SU-DHL-6 (cell line): Measurements from ENCODE around the gene SAP30.

Experiments
- CTCF ChIP-seq: fragments of 200-600 bp; sonication (generic); IDR thresholded peaks from one replicate; pipeline ENCODE4 v1.5.1; 2017; ENCODE audit warnings: antibody characterized with exemption, mild to moderate bottlenecking, low read length, moderate library complexity; ENCODE audit not compliant: insufficient read depth, poor library complexity, severe bottlenecking
- EZH2phosphoT487 ChIP-seq: fragments of 200-600 bp; sonication (generic), shearing (Covaris generic); conservative IDR thresholded peaks from 2 replicates; pipeline ENCODE4 v1.6.1; 2018; ENCODE audit warnings: mild to moderate bottlenecking, antibody characterized with exemption, low read length, moderate library complexity, mixed read lengths

- TF ChIP-seq CTCF = no peak
- TF ChIP-seq EZH2phosphoT487 = no peak
These were observed 28.1 kb downstream of the SAP30 start, which contains the start of gene SCRG1 for GRCh38 chr4:173398779-173399415.
